ENCODE results near the gene SERGEF. TPM values are rescaled to one million over a fixed set of nuclear protein-coding genes. Genes with fewer than 3 reads are reported as not detected.

The SERGEF gene
- polyA plus RNA-seq, 1 of the 3 experiments (the other 2 are of a cell fraction) = 23.1 TPM

- TF ChIP-seq CTCF (IDR thresholded peaks at IDR 0.05) = no peak
Observed at GRCh38 chr11:17901481-17901880, 111.4 kb downstream of the SERGEF start (continued).

GRCh38 chr11:17898782-17899181 is 114.1 kb downstream of the SERGEF start:
- CTCF ChIA-PET = interaction anchor here (1.2 to 4.8 kb wide), 6 partner anchors 7 to 168 kb away, joined by 3 to 21 read pairs (median 6); no protein-coding TSS in a partner anchor

More at GRCh38 chr11:17898782-17899181, 114.1 kb downstream of the SERGEF start:
- H3K27me3 ChIP-seq (ENCODE audit: insufficient read depth) = no peaks in the 10 kb centered on the region
- 91% methylated on average over 3 of the region's 3 CpGs for WGBS (ENCODE audit: low lambda C conversion rate)
- DNase-seq = no peak
- no peak overlapping the region for H3K9ac ChIP-seq
- H3K9me2 ChIP-seq = no peaks in the 10 kb centered on the region
- POLR2A ChIA-PET = no interaction called here
- no peak overlapping the region for H3K27ac ChIP-seq (ENCODE audit: low read depth in 2 of 2, low read length in 1 of 2)
- no peak overlapping the region for H2AFZ ChIP-seq (ENCODE audit: low read depth)
- TF ChIP-seq USF2 (IDR thresholded peaks at IDR 0.05; ENCODE audit: borderline replicate concordance, low read depth, low read length) = no peak
- TF ChIP-seq, protein P1, sequence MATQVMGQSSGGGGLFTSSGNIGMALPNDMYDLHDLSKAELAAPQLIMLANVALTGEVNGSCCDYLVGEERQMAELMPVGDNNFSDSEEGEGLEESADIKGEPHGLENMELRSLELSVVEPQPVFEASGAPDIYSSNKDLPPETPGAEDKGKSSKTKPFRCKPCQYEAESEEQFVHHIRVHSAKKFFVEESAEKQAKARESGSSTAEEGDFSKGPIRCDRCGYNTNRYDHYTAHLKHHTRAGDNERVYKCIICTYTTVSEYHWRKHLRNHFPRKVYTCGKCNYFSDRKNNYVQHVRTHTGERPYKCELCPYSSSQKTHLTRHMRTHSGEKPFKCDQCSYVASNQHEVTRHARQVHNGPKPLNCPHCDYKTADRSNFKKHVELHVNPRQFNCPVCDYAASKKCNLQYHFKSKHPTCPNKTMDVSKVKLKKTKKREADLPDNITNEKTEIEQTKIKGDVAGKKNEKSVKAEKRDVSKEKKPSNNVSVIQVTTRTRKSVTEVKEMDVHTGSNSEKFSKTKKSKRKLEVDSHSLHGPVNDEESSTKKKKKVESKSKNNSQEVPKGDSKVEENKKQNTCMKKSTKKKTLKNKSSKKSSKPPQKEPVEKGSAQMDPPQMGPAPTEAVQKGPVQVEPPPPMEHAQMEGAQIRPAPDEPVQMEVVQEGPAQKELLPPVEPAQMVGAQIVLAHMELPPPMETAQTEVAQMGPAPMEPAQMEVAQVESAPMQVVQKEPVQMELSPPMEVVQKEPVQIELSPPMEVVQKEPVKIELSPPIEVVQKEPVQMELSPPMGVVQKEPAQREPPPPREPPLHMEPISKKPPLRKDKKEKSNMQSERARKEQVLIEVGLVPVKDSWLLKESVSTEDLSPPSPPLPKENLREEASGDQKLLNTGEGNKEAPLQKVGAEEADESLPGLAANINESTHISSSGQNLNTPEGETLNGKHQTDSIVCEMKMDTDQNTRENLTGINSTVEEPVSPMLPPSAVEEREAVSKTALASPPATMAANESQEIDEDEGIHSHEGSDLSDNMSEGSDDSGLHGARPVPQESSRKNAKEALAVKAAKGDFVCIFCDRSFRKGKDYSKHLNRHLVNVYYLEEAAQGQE (IDR thresholded peaks at IDR 0.05; ENCODE audit: low read depth, low read length) = no peak
- no peak for TF ChIP-seq ZBTB33 (IDR thresholded peaks at IDR 0.05; ENCODE audit: borderline replicate concordance, low read depth)
- no peak overlapping the region for H3K4me3 ChIP-seq (ENCODE audit: low read depth in 2 of 2, low read length in 1 of 2)
- no peaks in the 10 kb centered on the region for H4K20me1 ChIP-seq (ENCODE audit: insufficient read depth)
- H3K4me2 ChIP-seq = no peak overlapping the region
- H3K36me3 ChIP-seq (replicated peaks in 1 of 2; ENCODE audit: control insufficient read depth in 1 of 2, insufficient read depth in 2 of 2, low read length in 1 of 2) = no peaks in the 10 kb centered on the region
- no peaks in the 10 kb centered on the region for H3K79me2 ChIP-seq (ENCODE audit: insufficient read depth)
- no peaks in the 10 kb centered on the region for H3F3A ChIP-seq (replicated peaks; ENCODE audit: insufficient read depth)
- no peaks in the 10 kb centered on the region for H3K9me3 ChIP-seq
- peaks cover 0 to 26% of the 10 kb centered on the region in 2 experiments; a peak in 2 of 4 replicates for H3K4me1 ChIP-seq (ENCODE audit: control insufficient read depth in 1 of 2, insufficient read depth in 2 of 2, low read depth in 1 of 2, low read length in 1 of 2)

All from SK-N-SH (cell line).